ENCODE data around the gene PLCD1. TPM values are rescaled to one million over a fixed set of nuclear protein-coding genes. Genes with fewer than 3 reads are reported as not detected.

PLCD1 gene
- total RNA-seq, 1 donor = 23.2 TPM

- no peaks in the 10 kb centered on the region for H3K79me2 ChIP-seq (ENCODE audit: insufficient read depth, low read length)
- H3K36me3 ChIP-seq (ENCODE audit: insufficient read depth, low read length) = peaks cover 13% of the 10 kb centered on the region
- H3K4me1 ChIP-seq (ENCODE audit: insufficient read depth, low read length) = no peaks in the 10 kb centered on the region
- no peaks in the 10 kb centered on the region for H3K27me3 ChIP-seq (ENCODE audit: insufficient read depth, low read length)
- DNase-seq (ENCODE audit: insufficient read length, low spot score, missing footprints) = peak; percentile 97
- no peak overlapping the region for H3K4me3 ChIP-seq (ENCODE audit: insufficient read depth, low read length)
- H4K20me1 ChIP-seq (ENCODE audit: insufficient read depth, low read length) = peaks cover 6% of the 10 kb centered on the region
- no peak overlapping the region for H3K4me2 ChIP-seq (ENCODE audit: insufficient read depth, low read length)
- peak; percentile 80 for TF ChIP-seq CTCF (IDR thresholded peaks at IDR 0.05; ENCODE audit: extremely low read depth, low read depth, low read length)
- H3K27ac ChIP-seq (ENCODE audit: low read depth, low read length) = no peak overlapping the region
- H3K9me3 ChIP-seq (ENCODE audit: low read depth, low read length) = no peaks in the 10 kb centered on the region
- H2AFZ ChIP-seq (ENCODE audit: low read length) = no peak overlapping the region
Observed at GRCh38 chr3:38004415-38005075, 24.9 kb downstream of the PLCD1 start.

DNA sequence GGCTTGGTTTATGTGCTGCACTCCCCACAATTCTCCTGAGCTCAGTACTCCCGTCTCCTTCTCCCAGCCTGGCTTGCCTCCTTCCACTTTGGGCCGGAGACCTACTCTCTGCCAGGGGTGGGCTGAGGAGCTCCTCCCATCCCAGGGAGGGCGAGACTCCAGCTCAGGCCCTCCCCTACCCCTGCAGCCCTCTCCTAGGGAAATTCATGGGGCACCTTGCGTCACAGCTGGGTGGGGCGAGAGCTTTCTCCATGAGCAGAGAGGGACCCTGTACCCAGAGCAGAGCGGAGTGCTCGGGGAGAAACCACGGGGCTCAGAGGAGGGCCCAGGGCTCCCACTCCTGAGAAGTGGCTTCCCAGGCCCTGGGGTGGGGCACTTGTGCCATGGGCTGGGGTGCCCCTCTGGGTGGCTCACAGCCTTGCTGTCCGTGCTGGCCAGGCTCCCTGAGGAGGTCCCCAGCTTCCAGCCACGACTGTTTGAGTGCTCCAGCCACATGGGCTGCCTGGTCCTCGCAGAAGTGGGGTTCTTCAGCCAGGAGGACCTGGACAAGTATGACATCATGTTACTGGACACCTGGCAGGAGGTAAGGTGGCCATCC, 25.5 kb downstream of the PLCD1 start:
- Histone ChIP-seq H3K27ac (ENCODE audit: low read depth, low read length) (no peak overlapping the region), H2AFZ (ENCODE audit: low read length) (no peak overlapping the region), H3K4me3 (ENCODE audit: insufficient read depth, low read length) (no peak overlapping the region), H3K27me3 (ENCODE audit: insufficient read depth, low read length) (no peaks in the 10 kb centered on the region), H4K20me1 (ENCODE audit: insufficient read depth, low read length) (peaks cover 6% of the 10 kb centered on the region), H3K79me2 (ENCODE audit: insufficient read depth, low read length) (no peaks in the 10 kb centered on the region), H3K36me3 (ENCODE audit: insufficient read depth, low read length) (peaks cover 13% of the 10 kb centered on the region), H3K9me3 (ENCODE audit: low read depth, low read length) (no peaks in the 10 kb centered on the region), H3K4me2 (ENCODE audit: insufficient read depth, low read length) (no peak overlapping the region), H3K4me1 (ENCODE audit: insufficient read depth, low read length) (no peaks in the 10 kb centered on the region)
- no peak for TF ChIP-seq CTCF (IDR thresholded peaks at IDR 0.05; ENCODE audit: extremely low read depth, low read depth, low read length)
- no peak for DNase-seq (ENCODE audit: insufficient read length, low spot score, missing footprints)

GRCh38 chr3:38003371-38003816, 26.0 kb downstream of the PLCD1 start:
- Histone ChIP-seq H3K27me3 (ENCODE audit: insufficient read depth, low read length) (no peaks in the 10 kb centered on the region), H3K4me3 (ENCODE audit: insufficient read depth, low read length) (no peak overlapping the region), H4K20me1 (ENCODE audit: insufficient read depth, low read length) (peaks cover 6% of the 10 kb centered on the region), H3K27ac (ENCODE audit: low read depth, low read length) (no peak overlapping the region), H2AFZ (ENCODE audit: low read length) (no peak overlapping the region), H3K4me2 (ENCODE audit: insufficient read depth, low read length) (no peak overlapping the region), H3K79me2 (ENCODE audit: insufficient read depth, low read length) (no peaks in the 10 kb centered on the region), H3K9me3 (ENCODE audit: low read depth, low read length) (no peaks in the 10 kb centered on the region), H3K4me1 (ENCODE audit: insufficient read depth, low read length) (peaks cover 4% of the 10 kb centered on the region), H3K36me3 (ENCODE audit: insufficient read depth, low read length) (peaks cover 13% of the 10 kb centered on the region)
- peak; percentile 97 for DNase-seq (ENCODE audit: insufficient read length, low spot score, missing footprints)
- TF ChIP-seq CTCF (IDR thresholded peaks at IDR 0.05; ENCODE audit: extremely low read depth, low read depth, low read length) = peak; percentile 92

DNA sequence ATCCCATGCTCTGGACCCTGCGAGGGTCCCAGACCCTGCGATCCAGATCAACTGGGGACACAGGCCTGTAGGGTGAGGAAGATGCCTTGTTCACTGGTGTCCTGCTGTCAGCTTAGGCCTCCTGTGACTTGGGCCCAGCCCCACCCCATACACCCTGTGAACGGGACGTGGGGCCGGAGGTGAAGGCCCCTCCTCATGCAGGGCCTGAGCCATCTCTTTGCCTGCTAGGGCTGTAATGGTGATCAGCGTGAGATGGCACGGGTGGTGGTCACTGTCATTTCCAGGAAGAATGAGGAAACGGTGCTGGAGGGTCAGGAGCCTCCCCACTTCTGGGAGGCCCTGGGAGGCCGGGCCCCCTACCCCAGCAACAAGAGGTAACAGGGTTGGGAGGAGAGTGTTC, 26.5 kb downstream of the PLCD1 start:
- TF ChIP-seq CTCF (IDR thresholded peaks at IDR 0.05; ENCODE audit: extremely low read depth, low read depth, low read length) = no peak
- H2AFZ ChIP-seq (ENCODE audit: low read length) = no peak overlapping the region
- H3K4me1 ChIP-seq (ENCODE audit: insufficient read depth, low read length) = peaks cover 5% of the 10 kb centered on the region
- H3K4me2 ChIP-seq (ENCODE audit: insufficient read depth, low read length) = no peak overlapping the region
- peaks cover 12% of the 10 kb centered on the region for H3K36me3 ChIP-seq (ENCODE audit: insufficient read depth, low read length)
- no peaks in the 10 kb centered on the region for H3K79me2 ChIP-seq (ENCODE audit: insufficient read depth, low read length)
- no peaks in the 10 kb centered on the region for H3K9me3 ChIP-seq (ENCODE audit: low read depth, low read length)
- DNase-seq (ENCODE audit: insufficient read length, low spot score, missing footprints) = no peak
- peaks cover 6% of the 10 kb centered on the region for H4K20me1 ChIP-seq (ENCODE audit: insufficient read depth, low read length)
- no peaks in the 10 kb centered on the region for H3K27me3 ChIP-seq (ENCODE audit: insufficient read depth, low read length)
- no peak overlapping the region for H3K4me3 ChIP-seq (ENCODE audit: insufficient read depth, low read length)
- no peak overlapping the region for H3K27ac ChIP-seq (ENCODE audit: low read depth, low read length)
